Activated CD4-positive, alpha-beta T cell treated with anti-CD3 and anti-CD28 coated beads, Interleukin-2, amount 10 ng/mL, durations not matched to agents 7 days and 5 days (primary cell): ENCODE data around the gene DISC1. TPM values are rescaled to one million over a fixed set of nuclear protein-coding genes. Genes with fewer than 3 reads are reported as not detected.
"Not testable (repeated sequence)": the region's sequence is repeated elsewhere in the genome, so short reads cannot be mapped to it uniquely, and the experiment has no call there.

Source experiments
- CTCF ChIA-PET: fragments of 350-600 bp; sonication (Branson Sonifier 250); formaldehyde crosslinking; loops from one replicate; lab custom pipeline; 2021; ENCODE audit warnings: antibody characterized with exemption; lab: Charles Lee
- POLR2A ChIA-PET: fragments of 350-600 bp; sonication (Branson Sonifier 250); formaldehyde crosslinking; loops from one replicate; lab custom pipeline; 2021; ENCODE audit warnings: antibody characterized with exemption; lab: Charles Lee
- DNase-seq: peaks from one replicate; pipeline ENCODE4 v3.0.0-alpha.2; 2020
- H3K27ac Mint-ChIP-seq: one replicate; pipeline ENCODE4 v1.8.0; 2021; ENCODE audit warnings: mild to moderate bottlenecking, moderate library complexity, mixed read lengths
- H3K27me3 Mint-ChIP-seq: one replicate; pipeline ENCODE4 v1.8.0; 2021; ENCODE audit warnings: mixed read lengths
- H3K36me3 Mint-ChIP-seq: one replicate; pipeline ENCODE4 v1.8.0; 2021; ENCODE audit warnings: low read depth, mixed read lengths
- H3K4me1 Mint-ChIP-seq: one replicate; pipeline ENCODE4 v1.8.0; 2021; ENCODE audit warnings: mixed read lengths
- H3K4me3 Mint-ChIP-seq: one replicate; pipeline ENCODE4 v1.8.0; 2021; ENCODE audit warnings: mild to moderate bottlenecking, moderate library complexity, mixed read lengths
- H3K9me3 Mint-ChIP-seq: one replicate; pipeline ENCODE4 v1.8.0; 2021; ENCODE audit warnings: mixed read lengths
- total RNA-seq, 2 experiments: library from RNA; stranded (reverse); gene quantifications; one replicate each; pipeline ENCODE4 v1.2.3, GENCODE V29; 2021

Gene DISC1
- total RNA-seq, 2 experiments from 2014 or later: 13.3 to 17.0 TPM

DNA sequence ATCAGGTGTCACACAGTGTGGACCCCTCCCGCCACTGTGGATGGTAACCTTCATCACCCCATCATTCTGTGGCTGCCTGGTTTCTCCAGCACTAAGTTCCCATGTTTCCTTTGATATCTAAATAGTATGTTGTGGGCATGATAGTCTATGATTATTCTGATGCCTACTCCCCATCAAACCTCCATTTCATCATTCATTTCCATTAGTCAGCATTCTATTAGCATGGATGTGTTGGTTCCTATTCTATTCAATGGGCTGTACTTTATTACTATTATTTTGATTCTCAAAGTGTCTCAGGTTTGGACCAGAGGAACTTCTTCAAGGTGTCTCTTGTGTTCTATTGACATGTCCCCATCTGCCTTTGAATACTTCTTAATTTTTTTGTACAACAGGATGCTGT lies 112.0 kb downstream of the DISC1 start:
- ChIA-PET POLR2A (no interaction called here), CTCF (no interaction called here)
- H3K4me1 Mint-ChIP-seq: no peaks in the 10 kb centered on the region
- no peak overlapping the region for H3K4me3 Mint-ChIP-seq
- no peaks in the 10 kb centered on the region for H3K9me3 Mint-ChIP-seq
- no peak for DNase-seq
- H3K36me3 Mint-ChIP-seq: peaks cover 12% of the 10 kb centered on the region
- no peak overlapping the region for H3K27ac Mint-ChIP-seq
- no peaks in the 10 kb centered on the region for H3K27me3 Mint-ChIP-seq

- no peak for DNase-seq
- peaks cover 12% of the 10 kb centered on the region for H3K36me3 Mint-ChIP-seq
- H3K27me3 Mint-ChIP-seq: no peaks in the 10 kb centered on the region
- H3K4me1 Mint-ChIP-seq: no peaks in the 10 kb centered on the region
- no peak overlapping the region for H3K4me3 Mint-ChIP-seq
- H3K9me3 Mint-ChIP-seq: peaks cover 4% of the 10 kb centered on the region
- CTCF ChIA-PET: no interaction called here
- no peak overlapping the region for H3K27ac Mint-ChIP-seq
- POLR2A ChIA-PET: no interaction called here
These were observed 117.4 kb downstream of the DISC1 start for GRCh38 chr1:231743966-231744365.

DNA sequence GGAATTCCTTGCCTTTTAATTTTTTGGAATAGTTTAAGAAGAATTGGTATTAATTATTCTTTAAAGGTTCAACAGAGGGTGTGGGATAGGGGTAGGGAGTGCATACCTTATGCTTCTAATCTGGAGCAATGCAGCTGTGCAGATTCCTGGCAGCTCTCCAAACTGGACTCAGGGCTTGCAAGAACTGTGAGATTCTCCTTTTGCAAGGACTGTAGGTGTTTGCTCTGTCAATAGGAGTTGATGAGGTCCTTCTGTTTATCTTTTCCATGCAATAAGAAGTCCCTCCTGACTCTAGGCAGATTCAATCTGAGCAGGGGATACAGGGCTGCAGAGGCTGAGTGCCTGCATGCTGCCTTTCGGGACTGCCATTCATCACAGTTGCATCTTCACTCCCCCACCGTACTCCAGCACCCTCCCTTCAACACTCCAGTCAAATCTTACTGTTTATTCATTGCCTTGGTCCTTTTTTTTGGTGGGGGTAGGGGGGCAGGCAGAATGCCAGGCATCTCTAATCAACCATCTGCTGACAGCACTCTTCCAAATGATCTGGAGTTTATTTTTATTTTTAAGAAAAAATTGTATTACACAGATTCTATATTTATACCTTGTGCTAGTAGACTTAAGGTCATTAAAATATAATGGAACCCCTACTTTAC lies 122.3 kb downstream of the DISC1 start:
- Mint-ChIP-seq H3K4me3 (no peak overlapping the region), H3K4me1 (no peaks in the 10 kb centered on the region), H3K27me3 (no peaks in the 10 kb centered on the region), H3K27ac (no peak overlapping the region), H3K36me3 (peaks cover 30% of the 10 kb centered on the region), H3K9me3 (peaks cover 18% of the 10 kb centered on the region)
- POLR2A ChIA-PET: no interaction called here
- CTCF ChIA-PET: no interaction called here
- no peak for DNase-seq

DNA sequence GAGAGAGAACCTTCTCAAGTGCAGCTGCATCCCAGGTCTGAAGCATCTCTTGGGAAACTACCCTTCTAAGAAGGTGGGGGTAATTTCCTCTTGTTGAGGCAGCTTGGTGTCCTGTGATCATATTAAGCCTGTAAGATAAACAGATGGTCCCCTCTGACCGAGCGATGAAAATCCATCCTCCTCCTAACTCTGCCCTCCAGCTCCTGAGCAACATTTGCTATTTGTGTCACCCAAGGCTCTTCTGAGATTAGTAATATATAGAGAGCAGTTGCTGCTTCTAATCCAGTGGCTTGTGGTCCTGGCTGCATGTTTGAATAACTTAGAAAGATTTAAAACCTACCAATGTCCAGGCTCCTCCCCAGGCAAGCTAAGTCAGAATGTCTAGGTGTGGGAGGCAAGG lies 123.7 kb downstream of the DISC1 start:
- H3K9me3 Mint-ChIP-seq: peaks cover 21% of the 10 kb centered on the region
- H3K27ac Mint-ChIP-seq: no peak overlapping the region
- no peak for DNase-seq
- ChIA-PET CTCF (no interaction called here), POLR2A (no interaction called here)
- no peaks in the 10 kb centered on the region for H3K4me1 Mint-ChIP-seq
- no peak overlapping the region for H3K4me3 Mint-ChIP-seq
- peaks cover 36% of the 10 kb centered on the region for H3K36me3 Mint-ChIP-seq
- no peaks in the 10 kb centered on the region for H3K27me3 Mint-ChIP-seq

GRCh38 chr1:231750818-231751362 lies 124.3 kb downstream of the DISC1 start:
- CTCF ChIA-PET: no interaction called here
- DNase-seq: no peak
- H3K9me3 Mint-ChIP-seq: peaks cover 21% of the 10 kb centered on the region
- POLR2A ChIA-PET: no interaction called here
- no peak overlapping the region for H3K4me3 Mint-ChIP-seq
- H3K4me1 Mint-ChIP-seq: no peaks in the 10 kb centered on the region
- H3K36me3 Mint-ChIP-seq: peaks cover 39% of the 10 kb centered on the region
- H3K27ac Mint-ChIP-seq: no peak overlapping the region
- H3K27me3 Mint-ChIP-seq: no peaks in the 10 kb centered on the region

- POLR2A ChIA-PET: no interaction called here
- H3K36me3 Mint-ChIP-seq: peaks cover 42% of the 10 kb centered on the region
- no peaks in the 10 kb centered on the region for H3K4me1 Mint-ChIP-seq
- H3K27me3 Mint-ChIP-seq: no peaks in the 10 kb centered on the region
- DNase-seq: no peak
- H3K9me3 Mint-ChIP-seq: peaks cover 19% of the 10 kb centered on the region
- CTCF ChIA-PET: no interaction called here
- H3K27ac Mint-ChIP-seq: no peak overlapping the region
- H3K4me3 Mint-ChIP-seq: no peak overlapping the region
These were observed 124.8 kb downstream of the DISC1 start for GRCh38 chr1:231751415-231751814.

- DNase-seq: no peak
- Mint-ChIP-seq H3K36me3 (peaks cover 39% of the 10 kb centered on the region), H3K27me3 (no peaks in the 10 kb centered on the region), H3K9me3 (peaks cover 17% of the 10 kb centered on the region), H3K27ac (no peak overlapping the region), H3K4me3 (no peak overlapping the region), H3K4me1 (no peaks in the 10 kb centered on the region)
- POLR2A ChIA-PET: no interaction called here
- CTCF ChIA-PET: no interaction called here
These were observed 126.7 kb downstream of the DISC1 start for GRCh38 chr1:231753313-231753712.

DNA sequence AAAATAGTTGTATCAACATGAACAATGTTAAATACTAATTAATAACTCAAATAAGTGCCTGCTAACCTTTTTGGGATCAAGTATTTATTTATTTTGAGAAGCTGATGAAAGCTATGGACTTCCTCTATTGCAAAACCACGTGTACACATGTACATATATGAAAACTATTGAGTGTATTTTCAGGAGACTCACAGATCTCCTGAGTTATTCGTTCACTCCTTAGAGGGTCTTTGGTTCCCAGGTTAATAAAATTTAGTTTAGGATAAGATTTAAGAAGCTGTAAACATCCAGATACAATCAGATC lies 130.5 kb downstream of the DISC1 start:
- ChIA-PET CTCF (interaction anchor here (0.9 to 1.9 kb wide), 4 partner anchors 11 to 870 kb away, joined by 3 to 4 read pairs (median 3); no protein-coding TSS in a partner anchor), POLR2A (no interaction called here)
- Mint-ChIP-seq H3K4me3 (no peak overlapping the region), H3K9me3 (peaks cover 13% of the 10 kb centered on the region), H3K36me3 (peaks cover 24% of the 10 kb centered on the region), H3K4me1 (no peaks in the 10 kb centered on the region), H3K27ac (no peak overlapping the region), H3K27me3 (no peaks in the 10 kb centered on the region)
- no peak for DNase-seq

DNA sequence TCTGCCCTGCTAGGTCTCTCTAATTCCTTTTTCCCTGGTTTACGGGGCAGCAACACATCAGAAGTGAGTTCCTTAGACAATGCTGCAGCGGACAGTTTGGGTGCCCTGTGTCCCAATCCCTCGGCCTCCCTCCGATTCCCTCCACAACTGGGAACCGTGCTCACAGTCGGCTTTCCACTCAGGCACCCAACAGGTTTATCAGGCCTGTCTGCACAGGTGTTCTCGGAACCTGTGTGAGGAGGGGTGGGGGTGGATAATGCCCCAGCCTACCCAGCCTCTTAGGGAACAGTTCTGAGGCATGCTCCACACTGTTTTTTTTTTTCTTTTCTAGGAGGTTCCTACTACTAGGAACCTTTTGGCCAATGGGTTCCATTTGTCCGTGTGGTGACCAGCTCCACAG lies 131.2 kb downstream of the DISC1 start:
- ChIA-PET CTCF (interaction anchor here (0.5 to 1.9 kb wide), 2 partner anchors 10 to 92 kb away, joined by 3 to 4 read pairs; no protein-coding TSS in a partner anchor), POLR2A (no interaction called here)
- Mint-ChIP-seq H3K27ac (no peak overlapping the region), H3K4me3 (no peak overlapping the region), H3K9me3 (peaks cover 8% of the 10 kb centered on the region), H3K36me3 (peaks cover 18% of the 10 kb centered on the region), H3K4me1 (no peaks in the 10 kb centered on the region), H3K27me3 (no peaks in the 10 kb centered on the region)
- no peak for DNase-seq

DNA sequence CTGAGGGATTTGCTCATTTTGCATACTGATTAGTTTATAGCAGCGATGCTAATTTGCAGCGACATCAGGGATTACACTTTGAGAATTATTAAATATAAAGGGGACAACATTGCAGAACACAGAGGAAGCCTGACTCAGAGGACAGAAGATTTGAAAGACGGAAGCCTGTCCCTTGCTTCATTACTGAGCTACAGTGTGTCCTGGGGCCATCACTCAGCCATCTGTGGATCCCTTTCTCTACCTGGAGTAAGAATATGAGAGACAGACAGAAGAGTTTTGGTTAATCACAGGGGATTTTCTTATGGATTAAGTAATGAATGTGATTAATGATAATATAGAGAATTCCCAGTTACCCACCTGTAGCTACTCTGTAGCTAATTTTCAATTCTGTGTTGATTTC lies 134.7 kb downstream of the DISC1 start:
- no peaks in the 10 kb centered on the region for H3K27me3 Mint-ChIP-seq

GRCh38 chr1:231761747-231762541 lies 135.4 kb downstream of the DISC1 start:
- ChIA-PET CTCF (no interaction called here), POLR2A (no interaction called here)
- Mint-ChIP-seq H3K4me3 (no peak overlapping the region), H3K36me3 (no peaks in the 10 kb centered on the region), H3K4me1 (no peaks in the 10 kb centered on the region), H3K27me3 (no peaks in the 10 kb centered on the region), H3K27ac (no peak overlapping the region), H3K9me3 (no peaks in the 10 kb centered on the region)
- no peak for DNase-seq

More for the DNA sequence above, 134.7 kb downstream of the DISC1 start:
- ChIA-PET POLR2A (no interaction called here), CTCF (no interaction called here)
- Mint-ChIP-seq H3K9me3 (no peaks in the 10 kb centered on the region), H3K4me1 (no peaks in the 10 kb centered on the region), H3K36me3 (no peaks in the 10 kb centered on the region), H3K27ac (no peak overlapping the region), H3K4me3 (no peak overlapping the region)
- no peak for DNase-seq

GRCh38 chr1:231763456-231763855 lies 136.9 kb downstream of the DISC1 start:
- H3K36me3 Mint-ChIP-seq: no peaks in the 10 kb centered on the region
- H3K27ac Mint-ChIP-seq: no peak overlapping the region
- CTCF ChIA-PET: no interaction called here
- DNase-seq: no peak
- H3K4me1 Mint-ChIP-seq: no peaks in the 10 kb centered on the region
- no peaks in the 10 kb centered on the region for H3K27me3 Mint-ChIP-seq
- POLR2A ChIA-PET: no interaction called here
- no peak overlapping the region for H3K4me3 Mint-ChIP-seq
- H3K9me3 Mint-ChIP-seq: no peaks in the 10 kb centered on the region

DNA sequence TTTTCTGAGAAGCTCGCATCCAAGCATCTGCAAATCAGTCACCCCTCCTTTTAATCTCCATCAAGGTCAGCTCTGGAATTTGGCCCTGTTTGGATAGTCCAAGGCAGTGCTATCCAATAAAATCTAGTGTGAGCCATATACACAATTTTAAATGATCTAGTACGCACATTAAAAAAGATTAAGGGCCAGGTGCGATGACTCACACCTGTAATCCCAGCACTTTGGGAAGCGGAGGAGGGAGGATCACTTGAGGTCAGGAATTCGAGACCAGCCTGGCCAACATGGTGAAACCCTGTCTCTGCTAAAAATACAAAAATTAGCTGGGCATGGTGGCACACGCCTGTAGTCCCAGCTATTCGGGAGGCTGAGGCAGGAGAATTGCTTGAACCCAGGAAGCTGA lies 139.2 kb downstream of the DISC1 start:
- CTCF ChIA-PET: interaction anchor here (1.0 to 1.5 kb wide), 3 partner anchors 24 to 41 kb away, joined by 3 to 6 read pairs (median 3); no protein-coding TSS in a partner anchor
- H3K4me3 Mint-ChIP-seq, POLR2A ChIA-PET, H3K9me3 Mint-ChIP-seq, H3K27me3 Mint-ChIP-seq, DNase-seq, H3K36me3 Mint-ChIP-seq, H3K27ac Mint-ChIP-seq, H3K4me1 Mint-ChIP-seq: not testable (repeated sequence)
